ENCODE measurements around the gene CNTD1.
"Not testable (repeated sequence)": the region's sequence is repeated elsewhere in the genome, so short reads cannot be mapped to it uniquely, and the experiment has no call there.

CNTD1 gene

DNA sequence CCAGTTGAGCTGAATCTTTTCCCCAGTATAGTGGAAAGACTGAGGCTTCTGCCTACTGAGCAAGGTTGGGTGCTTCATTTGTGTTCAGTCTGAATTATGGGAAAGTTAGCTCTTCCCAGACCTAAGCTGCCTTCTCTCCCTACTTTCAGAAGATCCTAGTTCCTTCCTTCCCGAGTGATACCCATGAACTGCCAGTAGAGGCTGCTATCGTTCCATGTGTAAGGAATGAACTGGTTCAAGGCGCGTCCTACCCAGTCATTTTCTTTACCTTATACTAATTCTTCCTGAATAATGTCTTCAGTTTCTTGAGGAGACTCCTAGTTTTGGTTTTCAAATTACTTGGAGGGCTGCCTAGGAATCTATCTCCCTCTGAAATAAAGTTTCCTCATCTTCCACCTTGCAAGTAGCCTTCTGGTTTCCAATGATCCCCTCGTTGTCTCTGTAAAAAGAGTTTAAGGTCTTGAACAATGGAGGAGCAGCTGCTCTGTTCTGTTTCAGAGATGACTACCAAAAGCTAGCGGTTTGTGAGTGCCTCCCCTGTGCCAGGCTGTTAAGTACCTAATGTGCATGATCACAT lies 44.8 kb downstream of the CNTD1 start:
- no peaks in the 10 kb centered on the region; the same call in 1 of the 2 replicates for H3K4me1 ChIP-seq (ENCODE audit: insufficient read depth, low read length)
- H3K36me3 ChIP-seq (ENCODE audit: insufficient read depth, low read length), result peaks cover 42% of the 10 kb centered on the region
- H3K9ac ChIP-seq (ENCODE audit: low read depth, low read length), result no peak overlapping the region
- no peaks in the 10 kb centered on the region for H3K9me3 ChIP-seq (ENCODE audit: control insufficient read depth, insufficient read depth, low read length)

DNA sequence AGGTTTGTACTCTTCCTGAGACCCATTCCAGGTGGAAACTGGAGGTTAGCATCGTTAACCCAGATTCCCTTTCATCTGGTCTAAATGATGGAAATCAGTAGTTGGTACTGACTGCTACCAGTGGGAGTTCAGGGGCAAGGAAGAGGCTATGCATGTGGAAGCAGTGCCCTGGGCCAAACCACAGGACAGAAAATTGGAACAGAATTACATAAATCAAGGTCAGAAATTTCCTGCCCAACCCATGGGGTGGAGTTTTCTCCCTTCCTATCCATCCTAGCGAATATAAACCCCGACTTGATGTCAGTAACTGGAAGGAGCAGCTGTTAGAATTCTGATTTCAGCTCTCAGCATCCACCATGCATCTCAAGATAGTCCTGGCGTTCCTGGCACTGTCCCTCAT lies 45.6 kb downstream of the CNTD1 start, which contains the start of gene AOC2:
Gene AOC2, plus strand, starts transcription at position 310 of the 400 bp plus-strand sequence. Its CDS starts 47 bp downstream, at position 357.
- Histone ChIP-seq H3K36me3 (ENCODE audit: insufficient read depth, low read length) (peaks cover 34% of the 10 kb centered on the region), H3K9ac (ENCODE audit: low read depth, low read length) (no peak within 1 kb of the TSS), H3K4me1 (ENCODE audit: insufficient read depth, low read length) (no peaks in the 10 kb centered on the region; the same call in 1 of the 2 replicates), H3K9me3 (ENCODE audit: control insufficient read depth, insufficient read depth, low read length) (no peaks in the 10 kb centered on the region)

DNA sequence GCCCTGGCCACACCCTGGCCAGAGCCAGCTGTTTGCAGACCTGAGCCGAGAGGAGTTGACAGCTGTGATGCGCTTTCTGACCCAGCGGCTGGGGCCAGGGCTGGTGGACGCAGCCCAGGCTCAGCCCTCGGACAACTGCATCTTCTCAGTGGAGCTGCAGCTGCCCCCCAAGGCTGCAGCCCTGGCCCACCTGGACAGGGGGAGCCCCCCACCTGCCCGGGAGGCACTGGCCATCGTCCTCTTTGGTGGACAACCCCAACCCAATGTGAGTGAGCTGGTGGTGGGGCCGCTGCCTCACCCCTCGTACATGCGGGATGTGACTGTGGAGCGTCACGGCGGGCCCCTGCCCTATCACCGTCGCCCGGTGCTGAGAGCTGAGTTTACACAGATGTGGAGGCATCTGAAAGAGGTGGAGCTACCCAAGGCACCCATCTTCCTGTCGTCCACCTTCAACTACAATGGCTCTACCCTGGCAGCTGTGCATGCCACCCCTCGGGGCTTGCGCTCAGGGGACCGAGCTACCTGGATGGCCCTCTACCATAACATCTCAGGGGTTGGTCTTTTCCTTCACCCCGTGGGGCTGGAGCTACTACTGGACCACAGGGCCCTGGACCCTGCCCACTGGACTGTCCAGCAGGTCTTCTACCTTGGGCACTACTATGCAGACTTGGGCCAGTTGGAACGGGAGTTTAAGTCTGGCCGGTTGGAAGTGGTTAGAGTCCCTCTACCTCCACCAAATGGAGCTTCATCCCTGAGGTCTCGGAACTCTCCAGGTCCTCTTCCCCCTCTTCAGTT lies 46.3 kb downstream of the CNTD1 start:
- H3K9ac ChIP-seq (ENCODE audit: low read depth, low read length), result no peak overlapping the region
- H3K36me3 ChIP-seq (ENCODE audit: insufficient read depth, low read length), result peaks cover 29% of the 10 kb centered on the region
- no peaks in the 10 kb centered on the region for H3K9me3 ChIP-seq (ENCODE audit: control insufficient read depth, insufficient read depth, low read length)

DNA sequence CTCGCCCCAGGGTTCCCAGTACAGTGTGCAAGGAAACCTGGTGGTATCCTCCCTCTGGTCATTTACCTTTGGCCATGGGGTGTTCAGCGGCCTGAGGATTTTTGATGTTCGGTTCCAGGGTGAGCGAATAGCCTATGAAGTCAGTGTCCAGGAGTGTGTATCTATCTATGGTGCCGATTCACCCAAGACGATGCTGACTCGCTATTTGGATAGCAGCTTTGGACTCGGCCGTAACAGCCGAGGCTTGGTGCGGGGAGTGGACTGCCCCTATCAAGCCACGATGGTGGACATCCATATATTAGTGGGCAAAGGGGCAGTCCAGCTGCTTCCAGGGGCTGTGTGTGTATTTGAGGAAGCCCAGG lies 46.9 kb downstream of the CNTD1 start:
- peaks cover 24% of the 10 kb centered on the region for H3K36me3 ChIP-seq (ENCODE audit: insufficient read depth, low read length)
- no peaks in the 10 kb centered on the region for H3K9me3 ChIP-seq (ENCODE audit: control insufficient read depth, insufficient read depth, low read length)
- no peaks in the 10 kb centered on the region; the same call in 1 of the 2 replicates for H3K4me1 ChIP-seq (ENCODE audit: insufficient read depth, low read length)
- H3K9ac ChIP-seq (ENCODE audit: low read depth, low read length), result no peak overlapping the region

More for the DNA sequence above, 46.3 kb downstream of the CNTD1 start:
- no peaks in the 10 kb centered on the region; the same call in 1 of the 2 replicates for H3K4me1 ChIP-seq (ENCODE audit: insufficient read depth, low read length)

DNA sequence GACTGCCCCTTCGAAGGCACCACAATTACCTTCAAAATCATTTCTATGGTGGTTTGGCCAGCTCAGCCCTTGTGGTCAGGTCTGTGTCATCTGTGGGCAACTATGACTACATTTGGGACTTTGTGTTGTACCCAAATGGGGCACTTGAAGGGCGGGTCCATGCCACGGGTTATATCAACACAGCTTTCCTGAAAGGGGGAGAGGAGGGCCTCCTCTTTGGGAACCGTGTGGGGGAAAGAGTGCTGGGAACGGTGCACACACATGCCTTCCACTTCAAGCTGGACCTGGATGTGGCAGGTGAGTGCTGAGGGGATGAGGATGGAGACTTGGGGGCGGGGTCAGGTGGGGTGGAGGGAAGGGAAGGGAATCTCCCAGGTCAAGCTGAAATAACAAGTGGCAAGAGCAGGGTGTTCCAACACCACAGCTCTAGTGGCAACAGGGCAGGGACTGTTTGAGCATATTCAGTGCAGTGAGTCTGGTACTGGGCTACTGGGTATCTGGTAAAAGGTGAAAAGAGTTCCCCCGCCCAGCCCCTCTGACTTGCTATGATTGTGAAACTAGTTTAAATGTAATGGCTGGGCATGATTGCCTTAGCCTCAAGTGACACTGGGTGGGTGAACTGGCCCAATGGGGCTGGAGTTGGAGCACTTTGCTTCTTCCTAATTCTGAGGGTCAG lies 47.4 kb downstream of the CNTD1 start:
- Histone ChIP-seq H3K36me3 (ENCODE audit: insufficient read depth, low read length) (peaks cover 23% of the 10 kb centered on the region), H3K9me3 (ENCODE audit: control insufficient read depth, insufficient read depth, low read length) (no peaks in the 10 kb centered on the region), H3K4me1 (ENCODE audit: insufficient read depth, low read length) (no peaks in the 10 kb centered on the region; the same call in 1 of the 2 replicates), H3K9ac (ENCODE audit: low read depth, low read length) (no peak overlapping the region)

DNA sequence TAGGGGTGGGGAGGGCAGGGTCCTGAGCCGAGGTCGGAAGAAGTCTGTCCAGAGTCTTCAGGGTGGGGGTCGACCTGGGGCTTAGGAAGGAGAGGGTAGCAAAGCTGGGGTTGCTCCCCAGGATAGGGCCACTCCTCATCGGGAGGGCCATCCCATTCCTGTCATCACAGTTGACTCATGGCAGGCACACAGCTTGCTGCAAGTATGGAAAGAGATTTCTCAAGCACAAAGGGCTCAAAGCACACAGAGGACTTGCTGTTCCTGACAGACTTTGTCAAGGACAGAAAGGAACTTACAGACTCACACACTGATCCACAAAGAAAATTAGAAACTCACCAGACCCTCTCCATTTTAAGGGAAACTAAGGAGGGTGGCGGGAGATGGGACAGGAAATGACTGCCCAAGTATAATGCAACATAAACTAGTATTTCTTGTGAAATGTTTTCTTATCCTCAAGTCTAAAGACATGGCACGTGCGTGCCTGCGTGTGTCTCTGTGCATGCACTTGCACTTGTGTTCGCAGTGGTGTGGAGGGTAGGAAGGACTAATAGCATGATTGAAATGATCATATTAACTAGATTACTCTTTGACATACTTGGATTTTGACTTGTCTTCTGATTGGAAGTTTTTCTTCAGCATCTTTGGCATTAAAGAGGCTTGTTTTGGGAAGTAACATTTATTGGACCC lies 48.1 kb downstream of the CNTD1 start:
- Histone ChIP-seq H3K36me3 (ENCODE audit: insufficient read depth, low read length) (peaks cover 17% of the 10 kb centered on the region), H3K9ac (ENCODE audit: low read depth, low read length) (no peak overlapping the region), H3K4me1 (ENCODE audit: insufficient read depth, low read length) (no peaks in the 10 kb centered on the region; the same call in 1 of the 2 replicates), H3K9me3 (ENCODE audit: control insufficient read depth, insufficient read depth, low read length) (no peaks in the 10 kb centered on the region)

DNA sequence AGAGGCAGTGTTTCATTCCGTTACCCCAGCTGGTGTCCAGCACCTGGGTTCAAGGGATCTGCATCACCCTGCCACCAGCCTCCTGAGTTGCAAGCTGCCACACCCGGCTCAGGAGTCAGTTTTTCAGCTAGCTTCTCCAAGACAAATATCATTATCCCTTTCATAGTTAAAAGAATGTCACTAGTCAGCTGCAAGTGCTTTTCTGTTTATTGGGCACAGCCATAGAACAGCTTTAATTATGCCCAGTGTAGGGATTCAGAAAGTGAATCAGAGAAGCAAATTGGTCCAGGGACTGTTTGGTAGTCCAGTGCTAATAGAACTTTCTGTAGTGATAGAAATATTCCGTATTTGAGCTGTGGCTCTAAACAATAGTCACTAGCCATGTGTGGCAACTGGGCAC lies 49.4 kb downstream of the CNTD1 start:
- Histone ChIP-seq H3K9ac (ENCODE audit: low read depth, low read length) (no peak overlapping the region), H3K9me3 (ENCODE audit: control insufficient read depth, insufficient read depth, low read length) (no peaks in the 10 kb centered on the region), H3K4me1 (ENCODE audit: insufficient read depth, low read length) (no peaks in the 10 kb centered on the region; the same call in 1 of the 2 replicates), H3K36me3 (ENCODE audit: insufficient read depth, low read length) (peaks cover 13% of the 10 kb centered on the region)

DNA sequence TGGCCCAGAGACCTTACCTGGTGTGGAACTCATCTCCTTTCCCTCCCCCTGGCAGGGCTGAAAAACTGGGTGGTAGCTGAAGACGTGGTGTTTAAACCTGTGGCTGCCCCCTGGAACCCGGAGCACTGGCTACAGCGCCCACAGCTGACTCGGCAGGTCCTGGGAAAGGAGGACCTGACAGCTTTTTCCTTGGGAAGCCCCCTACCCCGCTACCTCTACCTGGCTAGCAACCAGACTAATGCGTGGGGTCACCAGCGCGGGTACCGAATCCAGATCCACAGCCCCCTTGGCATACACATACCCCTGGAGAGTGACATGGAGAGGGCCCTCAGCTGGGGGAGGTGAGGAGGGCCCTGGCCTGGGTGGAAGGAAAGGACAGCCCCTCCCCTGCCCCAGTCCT lies 50.4 kb downstream of the CNTD1 start:
- no peaks in the 10 kb centered on the region; the same call in 1 of the 2 replicates for H3K4me1 ChIP-seq (ENCODE audit: insufficient read depth, low read length)

DNA sequence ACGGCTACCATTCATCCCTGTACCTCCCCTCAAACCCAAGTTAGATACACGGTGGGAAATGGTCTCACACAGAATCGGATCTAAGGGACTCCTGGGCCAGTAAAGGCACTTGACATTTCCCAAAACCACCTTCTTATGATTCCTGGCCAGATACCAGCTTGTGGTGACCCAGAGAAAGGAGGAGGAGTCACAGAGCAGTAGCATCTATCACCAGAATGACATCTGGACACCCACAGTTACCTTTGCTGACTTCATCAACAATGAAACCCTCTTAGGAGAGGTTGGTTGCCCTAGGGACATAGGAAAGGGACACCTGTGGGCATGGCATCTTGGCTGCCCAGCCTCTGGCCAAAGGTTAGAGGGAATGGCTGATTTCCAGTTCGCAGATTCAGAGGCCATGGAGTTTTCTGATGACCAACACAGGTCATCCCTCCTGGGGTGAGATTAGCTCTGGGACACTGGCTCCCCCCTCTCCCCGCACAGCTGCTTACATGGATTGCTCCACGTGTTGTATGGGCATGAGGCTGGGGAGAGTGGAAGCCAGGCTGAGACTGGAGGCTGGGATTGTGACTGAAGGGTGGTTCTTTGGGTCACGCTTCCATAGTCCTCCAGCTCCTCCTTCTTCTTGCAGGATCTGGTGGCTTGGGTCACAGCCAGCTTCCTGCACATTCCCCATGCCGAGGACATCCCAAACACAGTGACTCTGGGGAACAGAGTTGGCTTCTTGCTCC lies 51.0 kb downstream of the CNTD1 start:
- Histone ChIP-seq H3K9me3 (ENCODE audit: control insufficient read depth, insufficient read depth, low read length) (no peaks in the 10 kb centered on the region), H3K36me3 (ENCODE audit: insufficient read depth, low read length) (peaks cover 2% of the 10 kb centered on the region), H3K4me1 (ENCODE audit: insufficient read depth, low read length) (no peaks in the 10 kb centered on the region; the same call in 1 of the 2 replicates), H3K9ac (ENCODE audit: low read depth, low read length) (no peak overlapping the region)

More for the DNA sequence above, 50.4 kb downstream of the CNTD1 start:
- no peak overlapping the region for H3K9ac ChIP-seq (ENCODE audit: low read depth, low read length)
- peaks cover 8% of the 10 kb centered on the region for H3K36me3 ChIP-seq (ENCODE audit: insufficient read depth, low read length)
- H3K9me3 ChIP-seq (ENCODE audit: control insufficient read depth, insufficient read depth, low read length), result no peaks in the 10 kb centered on the region

DNA sequence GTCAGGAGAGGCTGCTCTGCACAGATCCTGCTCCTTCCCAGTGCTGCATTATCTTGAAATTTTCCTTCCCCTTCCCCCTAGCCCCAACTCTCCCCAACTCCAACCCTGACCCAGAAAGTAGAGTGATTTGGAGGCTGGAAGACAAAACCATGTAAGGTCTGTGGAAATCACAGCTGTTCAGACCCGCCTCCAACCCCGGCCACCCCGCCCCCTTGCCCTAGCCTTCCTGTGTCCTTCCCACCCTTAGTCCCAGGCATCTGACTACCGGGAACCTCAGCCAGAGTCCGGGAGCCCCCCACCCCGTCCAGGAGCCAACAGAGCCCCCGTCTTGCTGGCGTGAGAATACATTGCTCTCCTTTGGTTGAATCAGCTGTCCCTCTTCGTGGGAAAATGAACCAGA lies 52.3 kb downstream of the CNTD1 start, which contains the start of gene AOC3:
Gene AOC3, plus strand, starts transcription at position 246 of the 400 bp plus-strand sequence. Its CDS starts 145 bp downstream, at position 391.
- H3K9me3 ChIP-seq (ENCODE audit: control insufficient read depth, insufficient read depth, low read length), result no peaks in the 10 kb centered on the region
- H3K9ac ChIP-seq (ENCODE audit: low read depth, low read length), result no peak within 1 kb of the TSS
- no peaks in the 10 kb centered on the region for H3K36me3 ChIP-seq (ENCODE audit: insufficient read depth, low read length)
- H3K4me1 ChIP-seq (ENCODE audit: insufficient read depth, low read length), result no peaks in the 10 kb centered on the region; the same call in 1 of the 2 replicates

DNA sequence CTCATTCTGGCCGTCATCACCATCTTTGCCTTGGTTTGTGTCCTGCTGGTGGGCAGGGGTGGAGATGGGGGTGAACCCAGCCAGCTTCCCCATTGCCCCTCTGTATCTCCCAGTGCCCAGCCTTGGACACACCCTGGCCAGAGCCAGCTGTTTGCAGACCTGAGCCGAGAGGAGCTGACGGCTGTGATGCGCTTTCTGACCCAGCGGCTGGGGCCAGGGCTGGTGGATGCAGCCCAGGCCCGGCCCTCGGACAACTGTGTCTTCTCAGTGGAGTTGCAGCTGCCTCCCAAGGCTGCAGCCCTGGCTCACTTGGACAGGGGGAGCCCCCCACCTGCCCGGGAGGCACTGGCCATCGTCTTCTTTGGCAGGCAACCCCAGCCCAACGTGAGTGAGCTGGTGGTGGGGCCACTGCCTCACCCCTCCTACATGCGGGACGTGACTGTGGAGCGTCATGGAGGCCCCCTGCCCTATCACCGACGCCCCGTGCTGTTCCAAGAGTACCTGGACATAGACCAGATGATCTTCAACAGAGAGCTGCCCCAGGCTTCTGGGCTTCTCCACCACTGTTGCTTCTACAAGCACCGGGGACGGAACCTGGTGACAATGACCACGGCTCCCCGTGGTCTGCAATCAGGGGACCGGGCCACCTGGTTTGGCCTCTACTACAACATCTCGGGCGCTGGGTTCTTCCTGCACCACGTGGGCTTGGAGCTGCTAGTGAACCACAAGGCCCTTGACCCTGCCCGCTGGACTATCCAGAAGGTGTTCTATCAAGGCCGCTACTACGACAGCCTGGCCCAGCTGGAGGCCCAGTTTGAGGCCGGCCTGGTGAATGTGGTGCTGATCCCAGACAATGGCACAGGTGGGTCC lies 52.9 kb downstream of the CNTD1 start:
- H3K4me1 ChIP-seq (ENCODE audit: insufficient read depth, low read length); H3K36me3 ChIP-seq (ENCODE audit: insufficient read depth, low read length); H3K9ac ChIP-seq (ENCODE audit: low read depth, low read length); H3K9me3 ChIP-seq (ENCODE audit: control insufficient read depth, insufficient read depth, low read length): not testable (repeated sequence)

DNA sequence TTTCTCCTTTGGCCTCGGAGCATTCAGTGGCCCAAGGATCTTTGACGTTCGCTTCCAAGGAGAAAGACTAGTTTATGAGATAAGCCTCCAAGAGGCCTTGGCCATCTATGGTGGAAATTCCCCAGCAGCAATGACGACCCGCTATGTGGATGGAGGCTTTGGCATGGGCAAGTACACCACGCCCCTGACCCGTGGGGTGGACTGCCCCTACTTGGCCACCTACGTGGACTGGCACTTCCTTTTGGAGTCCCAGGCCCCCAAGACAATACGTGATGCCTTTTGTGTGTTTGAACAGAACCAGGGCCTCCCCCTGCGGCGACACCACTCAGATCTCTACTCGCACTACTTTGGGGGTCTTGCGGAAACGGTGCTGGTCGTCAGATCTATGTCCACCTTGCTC lies 53.7 kb downstream of the CNTD1 start:
- Histone ChIP-seq H3K9me3 (ENCODE audit: control insufficient read depth, insufficient read depth, low read length) (no peaks in the 10 kb centered on the region), H3K36me3 (ENCODE audit: insufficient read depth, low read length) (no peaks in the 10 kb centered on the region), H3K4me1 (ENCODE audit: insufficient read depth, low read length) (no peaks in the 10 kb centered on the region; the same call in 1 of the 2 replicates), H3K9ac (ENCODE audit: low read depth, low read length) (no peak overlapping the region)

DNA sequence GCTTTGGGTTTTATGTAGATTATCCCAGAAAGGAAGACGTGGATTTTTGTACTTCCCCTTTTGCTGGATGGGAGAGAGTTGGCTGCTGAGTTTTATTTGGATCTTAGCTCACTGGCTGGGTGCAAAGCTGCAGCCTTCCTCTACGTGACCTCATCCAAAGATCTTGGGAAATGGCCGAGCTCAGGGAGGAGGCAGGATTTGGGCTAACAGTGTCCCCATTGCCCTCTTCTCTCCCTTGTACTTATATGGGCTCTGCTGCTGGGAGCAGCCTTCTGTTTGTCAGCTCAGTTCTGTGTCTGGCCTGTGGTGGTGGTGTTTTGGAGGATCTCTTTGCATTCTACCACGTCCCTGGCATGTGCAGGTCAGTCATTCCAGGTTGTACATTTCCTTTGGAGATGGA lies 54.3 kb downstream of the CNTD1 start:
- Histone ChIP-seq H3K9me3 (ENCODE audit: control insufficient read depth, insufficient read depth, low read length) (no peaks in the 10 kb centered on the region), H3K4me1 (ENCODE audit: insufficient read depth, low read length) (no peaks in the 10 kb centered on the region; the same call in 1 of the 2 replicates), H3K9ac (ENCODE audit: low read depth, low read length) (no peak overlapping the region), H3K36me3 (ENCODE audit: insufficient read depth, low read length) (no peaks in the 10 kb centered on the region)

Data from ES-I3 (cell line).